ENCODE results near the gene BBS9.

BBS9 gene

GRCh38 chr7:33101906-33102305 is 27.5 kb upstream of the BBS9 start:
- no peak overlapping the region for H3K4me3 Mint-ChIP-seq
- no peaks in the 10 kb centered on the region for H3K27me3 Mint-ChIP-seq (ENCODE audit: low read depth)
- H3K9me3 Mint-ChIP-seq: no peaks in the 10 kb centered on the region
- no peak for TF ChIP-seq CTCF (IDR thresholded peaks at IDR 0.05; ENCODE audit: unreplicated experiment in 3 of 3)
- H3K27ac Mint-ChIP-seq: no peak overlapping the region
- H3K4me1 Mint-ChIP-seq: peaks cover 6% of the 10 kb centered on the region
- peaks cover 62% of the 10 kb centered on the region for H3K36me3 Mint-ChIP-seq (ENCODE audit: low read depth)

GRCh38 chr7:33107136-33108066 is 22.0 kb upstream of the BBS9 start:
- peak; percentile 55 to 59 (median 58) for TF ChIP-seq CTCF (IDR thresholded peaks at IDR 0.05; ENCODE audit: unreplicated experiment in 3 of 3)
- Mint-ChIP-seq H3K4me3 (peak overlapping the region; percentile 93 to 95 (median 95)), H3K27me3 (ENCODE audit: low read depth) (no peaks in the 10 kb centered on the region), H3K27ac (peak overlapping the region; percentile 63 to 92 (median 92)), H3K9me3 (no peaks in the 10 kb centered on the region), H3K4me1 (peaks cover 23% of the 10 kb centered on the region), H3K36me3 (ENCODE audit: low read depth) (peaks cover 15% of the 10 kb centered on the region)

- peaks cover 23% of the 10 kb centered on the region for H3K4me1 Mint-ChIP-seq
- peak overlapping the region; percentile 63 to 92 (median 92) for H3K27ac Mint-ChIP-seq
- peaks cover 5% of the 10 kb centered on the region for H3K27me3 Mint-ChIP-seq (ENCODE audit: low read depth)
- TF ChIP-seq CTCF (IDR thresholded peaks at IDR 0.05; ENCODE audit: unreplicated experiment in 3 of 3): no peak
- H3K36me3 Mint-ChIP-seq (ENCODE audit: low read depth): peaks cover 4% of the 10 kb centered on the region
- no peaks in the 10 kb centered on the region for H3K9me3 Mint-ChIP-seq
- peak overlapping the region; percentile 93 to 95 (median 95) for H3K4me3 Mint-ChIP-seq
Observed at GRCh38 chr7:33108554-33109004, 20.8 kb upstream of the BBS9 start.

- peak; percentile 56 to 64 (median 62) for TF ChIP-seq CTCF (IDR thresholded peaks at IDR 0.05; ENCODE audit: unreplicated experiment in 3 of 3)
- no peaks in the 10 kb centered on the region for H3K36me3 Mint-ChIP-seq (ENCODE audit: low read depth)
- peaks cover 5% of the 10 kb centered on the region for H3K27me3 Mint-ChIP-seq (ENCODE audit: low read depth)
- H3K4me3 Mint-ChIP-seq: peak within 1 kb of the TSS; percentile 93 to 95 (median 95)
- H3K9me3 Mint-ChIP-seq: no peaks in the 10 kb centered on the region
- H3K27ac Mint-ChIP-seq: peak within 1 kb of the TSS; percentile 63 to 92 (median 92)
- H3K4me1 Mint-ChIP-seq: peaks cover 23% of the 10 kb centered on the region
Observed at GRCh38 chr7:33109005-33109757, 20.2 kb upstream of the BBS9 start, which contains the start of gene RP9. Gene RP9 (minus strand): TSS chr7:33109404. CDS start chr7:33109372, 32 bp downstream.

GRCh38 chr7:33109758-33110238 is 19.6 kb upstream of the BBS9 start:
- Mint-ChIP-seq H3K4me3 (peak overlapping the region; percentile 78 to 85 (median 85)), H3K27me3 (ENCODE audit: low read depth) (peaks cover 11% of the 10 kb centered on the region), H3K27ac (peak overlapping the region in 2 of 3 experiments; percentile 38 to 66), H3K36me3 (ENCODE audit: low read depth) (no peaks in the 10 kb centered on the region), H3K4me1 (peaks cover 23% of the 10 kb centered on the region), H3K9me3 (no peaks in the 10 kb centered on the region)
- no peak for TF ChIP-seq CTCF (IDR thresholded peaks at IDR 0.05; ENCODE audit: unreplicated experiment in 3 of 3)

Data from nephron (organoid).